ENCODE measurements around the gene SIGMAR1.

DNA sequence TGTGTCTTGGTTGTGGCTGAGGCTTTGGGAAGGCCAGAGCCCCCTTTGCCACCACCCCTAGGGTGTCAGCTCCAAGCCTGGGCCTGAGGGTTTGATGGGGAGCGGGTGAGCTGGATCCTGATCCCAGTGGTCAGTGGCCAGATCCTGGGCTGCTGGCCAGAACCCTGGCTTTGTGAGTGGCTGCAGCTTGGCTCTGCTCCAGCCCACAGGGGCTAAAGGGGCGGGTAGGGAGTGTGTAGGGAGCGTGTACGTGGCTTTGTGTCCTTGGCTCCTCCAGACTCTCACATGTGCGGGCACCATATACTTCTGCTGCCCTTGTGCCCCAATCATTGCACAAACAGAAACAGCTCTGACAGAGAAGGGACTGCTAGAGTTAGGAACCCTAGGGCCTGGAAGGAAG lies 13.2 kb upstream of the SIGMAR1 start:
- TF ChIP-seq, protein P1, sequence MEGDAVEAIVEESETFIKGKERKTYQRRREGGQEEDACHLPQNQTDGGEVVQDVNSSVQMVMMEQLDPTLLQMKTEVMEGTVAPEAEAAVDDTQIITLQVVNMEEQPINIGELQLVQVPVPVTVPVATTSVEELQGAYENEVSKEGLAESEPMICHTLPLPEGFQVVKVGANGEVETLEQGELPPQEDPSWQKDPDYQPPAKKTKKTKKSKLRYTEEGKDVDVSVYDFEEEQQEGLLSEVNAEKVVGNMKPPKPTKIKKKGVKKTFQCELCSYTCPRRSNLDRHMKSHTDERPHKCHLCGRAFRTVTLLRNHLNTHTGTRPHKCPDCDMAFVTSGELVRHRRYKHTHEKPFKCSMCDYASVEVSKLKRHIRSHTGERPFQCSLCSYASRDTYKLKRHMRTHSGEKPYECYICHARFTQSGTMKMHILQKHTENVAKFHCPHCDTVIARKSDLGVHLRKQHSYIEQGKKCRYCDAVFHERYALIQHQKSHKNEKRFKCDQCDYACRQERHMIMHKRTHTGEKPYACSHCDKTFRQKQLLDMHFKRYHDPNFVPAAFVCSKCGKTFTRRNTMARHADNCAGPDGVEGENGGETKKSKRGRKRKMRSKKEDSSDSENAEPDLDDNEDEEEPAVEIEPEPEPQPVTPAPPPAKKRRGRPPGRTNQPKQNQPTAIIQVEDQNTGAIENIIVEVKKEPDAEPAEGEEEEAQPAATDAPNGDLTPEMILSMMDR (IDR thresholded peaks at IDR 0.05; ENCODE audit: low read depth, low read length): no peak
- TF ChIP-seq POLR2A (IDR thresholded peaks at IDR 0.05; ENCODE audit: extremely low read depth, insufficient read length): no peak
